ENCODE measurements around the gene VWCE. TPM values are rescaled to one million over a fixed set of nuclear protein-coding genes. Genes with fewer than 3 reads are reported as not detected.

VWCE gene
- total and polyA plus RNA-seq, 9 of the 15 experiments (the other 6 are each of a cell fraction or from before 2014, with no cell fraction given): 0.06 to 1.6 (median 0.63) TPM; not detected in 1

DNA sequence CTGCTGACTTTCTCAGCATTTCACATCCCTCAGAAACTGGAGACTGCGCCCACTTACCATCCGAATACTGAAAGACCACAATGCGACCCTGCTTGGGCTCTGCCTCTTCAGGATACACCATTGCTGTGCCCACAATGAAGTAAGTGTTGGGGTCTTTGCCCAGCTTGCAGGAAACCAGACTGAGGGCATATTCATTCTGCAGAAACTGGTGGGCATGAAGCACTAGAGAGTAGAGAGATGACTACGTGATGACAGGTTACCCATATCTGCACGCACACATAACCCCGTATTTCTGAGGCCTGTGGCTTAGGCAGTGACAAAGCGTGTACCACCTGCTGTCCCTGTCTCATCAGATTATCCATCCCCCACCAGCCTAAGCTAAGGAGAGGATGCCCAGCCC is 14.6 kb upstream of the VWCE start (continued):
- TF ChIP-seq YY1 (IDR thresholded peaks at IDR 0.05; ENCODE audit: borderline replicate concordance in 1 of 3, control insufficient read depth in 1 of 3, extremely low read depth in 1 of 3, insufficient read depth in 3 of 3, insufficient read length in 1 of 3, insufficient replicate concordance in 2 of 3, low read depth in 1 of 3, low read length in 2 of 3): no peak
- no peak for TF ChIP-seq ZNF347 (CRISPR knock-in tag; IDR thresholded peaks at IDR 0.05; ENCODE audit: low read depth)
- TF ChIP-seq ZBTB2 (IDR thresholded peaks at IDR 0.05): no peak

DNA sequence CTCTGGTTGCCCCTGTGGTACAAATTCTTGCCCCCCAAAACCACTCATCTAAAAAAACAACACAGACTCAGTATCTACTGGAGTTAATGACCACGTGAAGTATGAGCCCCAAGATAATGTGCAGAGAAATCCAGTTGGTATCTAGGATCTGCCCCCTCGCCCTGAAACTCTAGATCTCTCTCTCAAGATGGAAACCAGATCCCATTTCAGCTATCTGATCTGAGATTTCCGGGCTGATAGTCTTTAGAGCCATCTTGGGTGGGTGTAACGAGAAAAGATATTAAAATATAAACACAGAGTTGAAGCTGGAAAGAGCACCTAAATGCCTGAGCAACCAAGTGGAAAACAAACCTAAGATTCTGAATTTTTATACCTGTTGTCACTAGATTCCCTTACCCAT is 14.0 kb upstream of the VWCE start:
- H3K9me3 ChIP-seq (replicated peaks; ENCODE audit: control insufficient read depth, insufficient read depth, low read depth, low read length): no peaks in the 10 kb centered on the region
- CTCF ChIA-PET (ENCODE audit: low intra/inter-chr PET ratio): no interaction called here
- no peaks in the 10 kb centered on the region for H4K20me1 ChIP-seq (replicated peaks; ENCODE audit: control insufficient read depth, insufficient read depth, low read length)
- no peak overlapping the region for H3K4me2 ChIP-seq (ENCODE audit: insufficient read depth, low read length)
- peaks cover 97% of the 10 kb centered on the region for H3K36me3 ChIP-seq (ENCODE audit: control insufficient read depth, insufficient read depth, low read length)
- H3K9ac ChIP-seq (ENCODE audit: insufficient read depth in 1 of 2, low read depth in 2 of 2, low read length in 2 of 2): no peak overlapping the region
- intact Hi-C loops (cut with micrococcal nuclease) (no loop called here), in situ Hi-C loops (cut with MboI) (no loop called here)
- FAIRE-seq: no peak
- no peak for ATAC-seq
- TF ChIP-seq SRSF7 (optimal IDR thresholded peaks at IDR 0.05; ENCODE audit: low read depth, low read length) (no peak), ZNF12 (CRISPR knock-in tag; IDR thresholded peaks at IDR 0.05) (no peak), FOSL1 (tag; conservative IDR thresholded peaks at IDR 0.05) (no peak), SMARCB1 (IDR thresholded peaks at IDR 0.05; ENCODE audit: insufficient read length, low read depth) (no peak)
- no peaks in the 10 kb centered on the region for H3K27me3 ChIP-seq (ENCODE audit: control insufficient read depth in 2 of 2, insufficient read depth in 2 of 2, low read length in 2 of 2)
- H3K4me3 ChIP-seq: no peak overlapping the region
- H3K9me1 ChIP-seq (ENCODE audit: control insufficient read depth, insufficient read depth, low read length): peaks cover 3% of the 10 kb centered on the region
- POLR2A ChIA-PET: interaction anchor here (1.6 to 4.6 kb wide), 5 partner anchors 8 to 19 kb away, joined by 4 to 25 read pairs (median 6); no protein-coding TSS in a partner anchor
- BruUV-seq (replicated peaks): no TSS peak
- no peak overlapping the region for H3K27ac ChIP-seq (ENCODE audit: extremely low read depth, low read depth, low read length)
- no peaks in the 10 kb centered on the region for H3K79me2 ChIP-seq (ENCODE audit: control insufficient read depth, insufficient read depth, low read length)
- WGBS (ENCODE audit: insufficient coverage, low coverage, missing lambda C conversion rate): 90% methylated on average over 4 of the region's 4 CpGs
- DNase-seq (ENCODE audit: extremely low read depth in 1 of 4, low spot score in 3 of 4): no peak
- no peak overlapping the region for H2AFZ ChIP-seq (ENCODE audit: low read depth, low read length)
- H3K4me1 ChIP-seq (replicated peaks in 1 of 2; ENCODE audit: control insufficient read depth in 2 of 2, insufficient read depth in 2 of 2, low read length in 2 of 2): no peaks in the 10 kb centered on the region
